PC-9 (cell line): ENCODE data around the gene STRN3. TPM values are rescaled to one million over a fixed set of nuclear protein-coding genes. Genes with fewer than 3 reads are reported as not detected.

ENCODE experiments used
- BruUV-seq: library from RNA; stranded (reverse); fragments of 400-500 nt; replicated peaks from 2 replicates; lab custom pipeline; 2021; lab: Mats Ljungman, UMichigan
- CTCF ChIA-PET: fragments of 300-600 bp; sonication (Branson Sonifier 250); formaldehyde crosslinking; loops from one replicate; lab custom pipeline; 2022; ENCODE audit warnings: antibody characterized with exemption; lab: Charles Lee
- POLR2A ChIA-PET: fragments of 300-600 bp; sonication (Branson Sonifier 250); formaldehyde crosslinking; loops from one replicate; lab custom pipeline; 2022; ENCODE audit warnings: antibody characterized with exemption; ENCODE audit not compliant: unreplicated experiment; lab: Charles Lee
- DNase-seq, 2 experiments: peaks; one replicate each; pipeline versions ENCODE4 v3.0.0 to v3.0.0-alpha.2; 2015 to 2022; ENCODE audit warnings: mixed read lengths in 1 of 2
- H2AFZ ChIP-seq: fragments of 200-600 bp; sonication (generic); 2 replicates; pipeline ENCODE4 v1.8.1; 2017; ENCODE audit warnings: antibody characterized with exemption
- H3F3A ChIP-seq: fragments of 200-600 bp; sonication (generic); 2 replicates; pipeline ENCODE4 v1.8.1; 2017; ENCODE audit warnings: antibody characterized with exemption, mild to moderate bottlenecking, low read depth; ENCODE audit not compliant: insufficient read depth
- H3K27ac ChIP-seq: fragments of 200-600 bp; sonication (generic); 2 replicates; pipeline ENCODE4 v1.6.1; 2016; ENCODE audit warnings: mixed run types
- H3K27me3 ChIP-seq: fragments of 200-600 bp; sonication (generic); 2 replicates; pipeline ENCODE4 v1.6.1; 2016; ENCODE audit warnings: low read depth, mixed run types; ENCODE audit not compliant: insufficient read depth
- H3K36me3 ChIP-seq: fragments of 200-600 bp; sonication (generic); 2 replicates; pipeline ENCODE4 v1.6.1; 2016; ENCODE audit warnings: low read depth, mixed run types
- H3K4me1 ChIP-seq: fragments of 200-600 bp; sonication (generic); replicated peaks from 2 replicates; pipeline ENCODE4 v1.6.1; 2016; ENCODE audit warnings: mixed run types; ENCODE audit not compliant: insufficient read depth
- H3K4me2 ChIP-seq: fragments of 200-600 bp; sonication (generic); 2 replicates; pipeline ENCODE4 v1.6.1; 2017; ENCODE audit warnings: mixed run types
- H3K4me3 ChIP-seq: fragments of 200-600 bp; sonication (generic); 2 replicates; pipeline ENCODE4 v1.6.1; 2016; ENCODE audit warnings: mixed run types
- H3K79me2 ChIP-seq: fragments of 200-600 bp; sonication (generic); 2 replicates; pipeline ENCODE4 v1.6.1; 2017; ENCODE audit warnings: low read depth, mixed run types
- H3K9me2 ChIP-seq: fragments of 200-600 bp; sonication (generic); 2 replicates; pipeline ENCODE4 v1.8.1; 2017; ENCODE audit warnings: mild to moderate bottlenecking; ENCODE audit not compliant: insufficient read depth
- H3K9me3 ChIP-seq: fragments of 200-600 bp; sonication (generic); 2 replicates; pipeline ENCODE4 v1.8.1; 2016; ENCODE audit warnings: low read depth; ENCODE audit not compliant: insufficient read depth
- H4K20me1 ChIP-seq: fragments of 200-600 bp; sonication (generic); 2 replicates; pipeline ENCODE4 v1.8.1; 2017; ENCODE audit not compliant: insufficient read depth
- EZH2 ChIP-seq: fragments of 200-600 bp; sonication (generic); IDR thresholded peaks from 2 replicates; pipeline ENCODE4 v1.8.0; 2017; ENCODE audit warnings: antibody characterized with exemption, low read depth
- intact Hi-C: fragments of 100-400 bp; cut with micrococcal nuclease; formaldehyde crosslinking; loops from one replicate; pipeline ENCODE4 v1.10.0; 2022; ENCODE audit not compliant: unreplicated experiment
- total RNA-seq: library from RNA; stranded (reverse); gene quantifications from 2 replicates; pipeline ENCODE4 v1.2.3, GENCODE V29; 2021
- TF ChIP-seq, protein P1 (sequence below): fragments of 200-600 bp; sonication (generic); conservative IDR thresholded peaks from 2 replicates; pipeline ENCODE4 v1.6.1; 2017; ENCODE audit warnings: mixed run types, antibody characterized with exemption, mild to moderate bottlenecking, moderate library complexity

STRN3 gene
- total RNA-seq, 1 experiment from 2014 or later = 18.1 TPM

GRCh38 chr14:30994681-30995620, 31.2 kb downstream of the STRN3 start:
- ChIA-PET POLR2A (no interaction called here), CTCF (no interaction called here)
- intact Hi-C loops = no loop called here
- Histone ChIP-seq H3K9me3 (peaks cover 4% of the 10 kb centered on the region; the same call in 1 of the 2 replicates), H3K4me2 (no peak overlapping the region), H3K27me3 (no peaks in the 10 kb centered on the region), H3K9me2 (no peaks in the 10 kb centered on the region), H3K79me2 (peaks cover 74% of the 10 kb centered on the region), H4K20me1 (peaks cover 3% of the 10 kb centered on the region), H3K36me3 (no peaks in the 10 kb centered on the region), H2AFZ (no peak overlapping the region), H3K4me3 (no peak overlapping the region), H3K4me1 (no peaks in the 10 kb centered on the region), H3K27ac (no peak overlapping the region), H3F3A (no peaks in the 10 kb centered on the region)
- no peak for DNase-seq
- BruUV-seq = no TSS peak
- no peak for TF ChIP-seq EZH2
- TF ChIP-seq, protein P1, sequence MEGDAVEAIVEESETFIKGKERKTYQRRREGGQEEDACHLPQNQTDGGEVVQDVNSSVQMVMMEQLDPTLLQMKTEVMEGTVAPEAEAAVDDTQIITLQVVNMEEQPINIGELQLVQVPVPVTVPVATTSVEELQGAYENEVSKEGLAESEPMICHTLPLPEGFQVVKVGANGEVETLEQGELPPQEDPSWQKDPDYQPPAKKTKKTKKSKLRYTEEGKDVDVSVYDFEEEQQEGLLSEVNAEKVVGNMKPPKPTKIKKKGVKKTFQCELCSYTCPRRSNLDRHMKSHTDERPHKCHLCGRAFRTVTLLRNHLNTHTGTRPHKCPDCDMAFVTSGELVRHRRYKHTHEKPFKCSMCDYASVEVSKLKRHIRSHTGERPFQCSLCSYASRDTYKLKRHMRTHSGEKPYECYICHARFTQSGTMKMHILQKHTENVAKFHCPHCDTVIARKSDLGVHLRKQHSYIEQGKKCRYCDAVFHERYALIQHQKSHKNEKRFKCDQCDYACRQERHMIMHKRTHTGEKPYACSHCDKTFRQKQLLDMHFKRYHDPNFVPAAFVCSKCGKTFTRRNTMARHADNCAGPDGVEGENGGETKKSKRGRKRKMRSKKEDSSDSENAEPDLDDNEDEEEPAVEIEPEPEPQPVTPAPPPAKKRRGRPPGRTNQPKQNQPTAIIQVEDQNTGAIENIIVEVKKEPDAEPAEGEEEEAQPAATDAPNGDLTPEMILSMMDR = no peak

DNA sequence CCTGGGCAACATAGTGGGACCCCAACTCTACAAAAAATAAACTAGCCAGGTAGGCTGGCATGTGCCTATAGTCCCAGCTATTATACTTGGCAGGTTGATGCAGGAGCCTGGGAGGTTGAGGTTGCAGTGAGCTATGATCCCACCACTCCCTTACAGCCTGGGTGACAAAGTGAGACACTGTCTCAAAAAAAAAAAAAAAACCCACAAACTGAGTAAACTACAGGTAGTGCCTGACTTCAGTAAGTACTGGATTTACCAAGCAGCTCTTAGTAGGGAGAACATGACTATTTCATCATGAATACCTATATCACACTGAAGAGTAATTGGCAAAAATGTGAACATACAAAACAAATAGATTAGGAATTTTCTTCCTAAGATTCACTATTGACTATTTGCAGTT, 33.1 kb downstream of the STRN3 start:
- POLR2A ChIA-PET = interaction anchor here (0.6 kb wide), 1 partner anchor 1502 kb away, joined by 14 read pairs; no protein-coding TSS in a partner anchor
- no peaks in the 10 kb centered on the region for H3K36me3 ChIP-seq
- no TSS peak for BruUV-seq
- no peaks in the 10 kb centered on the region for H3K27me3 ChIP-seq
- DNase-seq = no peak
- H3K4me1 ChIP-seq = no peaks in the 10 kb centered on the region
- H4K20me1 ChIP-seq = peaks cover 3% of the 10 kb centered on the region
- H3K4me3 ChIP-seq = no peak overlapping the region
- no peak overlapping the region for H3K27ac ChIP-seq
- H2AFZ ChIP-seq = no peak overlapping the region
- intact Hi-C loops = no loop called here
- no peaks in the 10 kb centered on the region for H3K9me2 ChIP-seq
- H3K4me2 ChIP-seq = no peak overlapping the region
- no peaks in the 10 kb centered on the region; the same call in 1 of the 2 replicates for H3K9me3 ChIP-seq
- H3F3A ChIP-seq = no peaks in the 10 kb centered on the region
- CTCF ChIA-PET = interaction anchor here (0.7 kb wide), 1 partner anchor 22 kb away, joined by 9 read pairs; no protein-coding TSS in a partner anchor
- TF ChIP-seq, protein P1 = no peak
- TF ChIP-seq EZH2 = no peak
- H3K79me2 ChIP-seq = peaks cover 65% of the 10 kb centered on the region

DNA sequence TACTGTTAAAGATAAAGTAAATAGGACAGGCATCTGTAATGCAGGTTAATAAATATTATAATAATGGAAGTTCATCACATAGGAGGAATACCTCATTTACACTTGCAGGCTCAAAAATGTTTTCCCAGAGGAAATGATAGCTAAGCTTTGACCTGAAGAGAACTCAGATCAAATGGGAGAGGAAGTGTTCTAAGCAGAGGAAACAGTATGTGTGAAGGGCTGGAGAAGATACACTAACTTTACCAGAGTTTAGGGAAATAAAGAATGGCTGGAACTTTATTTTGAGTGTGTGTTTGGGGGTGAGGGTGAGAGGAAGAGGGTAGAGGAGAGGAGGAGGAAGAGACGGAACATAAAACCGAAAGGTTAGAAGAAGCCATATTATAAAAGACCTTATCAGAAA, 34.8 kb downstream of the STRN3 start:
- ChIA-PET POLR2A (no interaction called here), CTCF (no interaction called here)
- DNase-seq = no peak
- H3K79me2 ChIP-seq = peaks cover 61% of the 10 kb centered on the region
- TF ChIP-seq, protein P1 = no peak
- no peaks in the 10 kb centered on the region for H3K27me3 ChIP-seq
- H3K36me3 ChIP-seq = no peaks in the 10 kb centered on the region
- H3K9me3 ChIP-seq = no peaks in the 10 kb centered on the region
- H3F3A ChIP-seq = no peaks in the 10 kb centered on the region
- H3K9me2 ChIP-seq = no peaks in the 10 kb centered on the region
- BruUV-seq = no TSS peak
- H3K4me1 ChIP-seq = no peaks in the 10 kb centered on the region
- intact Hi-C loops = no loop called here
- no peak overlapping the region for H3K27ac ChIP-seq
- H3K4me3 ChIP-seq = no peak overlapping the region
- H4K20me1 ChIP-seq = peaks cover 3% of the 10 kb centered on the region
- no peak overlapping the region for H3K4me2 ChIP-seq
- H2AFZ ChIP-seq = no peak overlapping the region
